K562 (cell line): ENCODE data around the gene ABCB9. TPM values are rescaled to one million over a fixed set of nuclear protein-coding genes. Genes with fewer than 3 reads are reported as not detected.
A peak's percentile ranks its signal among the peaks of the same experiment; 100 is the strongest.

Source experiments
- CCNT2 ChIP-seq: IDR thresholded peaks from 2 replicates; pipeline ENCODE4 v1.6.1; 2011; ENCODE audit warnings: borderline replicate concordance, low read depth, mild to moderate bottlenecking, moderate library complexity, mixed read lengths, low read length; ENCODE audit not compliant: insufficient read length; ENCODE audit errors: extremely low read depth
- ESRRB ChIP-seq: fragments of 250-450 bp; sonication (Bioruptor Pico); IDR thresholded peaks from 2 replicates; pipeline ENCODE4 v1.5.0; 2020; ENCODE audit warnings: mild to moderate bottlenecking, moderate library complexity, borderline replicate concordance
- FOXJ2 ChIP-seq: fragments of 200-800 bp; sonication (Bioruptor generic); IDR thresholded peaks from 2 replicates; pipeline ENCODE4 v1.6.1; 2016; ENCODE audit warnings: missing genetic modification characterization, missing compliant biosample characterization
- HDGF ChIP-seq: fragments of 450-650 bp; IDR thresholded peaks from 2 replicates; pipeline ENCODE4 v1.6.1; 2016
- HMGN3 ChIP-seq: IDR thresholded peaks from 2 replicates; pipeline ENCODE4 v1.6.1; 2011; ENCODE audit warnings: borderline replicate concordance, low read depth, mild to moderate bottlenecking, mixed read lengths, low read length; ENCODE audit not compliant: insufficient read length; ENCODE audit errors: extremely low read depth
- HNRNPLL ChIP-seq: fragments of 200-400 bp; formaldehyde crosslinking; IDR thresholded peaks from 2 replicates; pipeline ENCODE4 v1.6.1; 2017; ENCODE audit warnings: low read length, low read depth, mild to moderate bottlenecking; ENCODE audit not compliant: poor library complexity, severe bottlenecking
- HSF4 ChIP-seq: fragments of 250-450 bp; sonication (Bioruptor Pico); IDR thresholded peaks from 2 replicates; pipeline ENCODE4 v2.1.2; 2022; ENCODE audit warnings: mild to moderate bottlenecking, moderate library complexity, borderline replicate concordance
- JUNB ChIP-seq: fragments of 450-650 bp; formaldehyde crosslinking; conservative IDR thresholded peaks from 2 replicates; pipeline ENCODE4 v1.4.0; 2020; ENCODE audit warnings: mild to moderate bottlenecking
- NFIC ChIP-seq: fragments of 450-650 bp; IDR thresholded peaks from 2 replicates; pipeline ENCODE4 v1.6.1; 2017; ENCODE audit warnings: mild to moderate bottlenecking, inconsistent platforms
- NR3C1 ChIP-seq: sonication (generic); formaldehyde crosslinking; IDR thresholded peaks from 2 replicates; pipeline ENCODE4 v1.8.1; 2022; ENCODE audit warnings: missing genetic modification reagents
- RAD51 ChIP-seq: fragments of 450-650 bp; IDR thresholded peaks from 2 replicates; pipeline ENCODE4 v1.7.1; 2016; ENCODE audit warnings: low read depth, mild to moderate bottlenecking, borderline replicate concordance
- U2AF1 ChIP-seq: fragments of 200-400 bp; formaldehyde crosslinking; optimal IDR thresholded peaks from 2 replicates; pipeline ENCODE3; 2017; ENCODE audit warnings: mild to moderate bottlenecking, low read depth, low read length, moderate library complexity
- YY1 ChIP-seq, 3 experiments: IDR thresholded peaks; 2 replicates each; pipeline ENCODE4 v1.6.1; 2011; ENCODE audit warnings: low read length in 2 of 3, mild to moderate bottlenecking in 2 of 3, moderate library complexity in 2 of 3, borderline replicate concordance in 1 of 3, control low read depth in 1 of 3, low read depth in 1 of 3; ENCODE audit not compliant: insufficient read depth in 3 of 3, insufficient replicate concordance in 2 of 3, control insufficient read depth in 1 of 3, insufficient read length in 1 of 3; ENCODE audit errors: extremely low read depth in 1 of 3
- ZBTB40 ChIP-seq, 2 experiments: fragments of 450-650 bp in 1 of 2; sonication (generic) in 1 of 2; formaldehyde crosslinking in 1 of 2; IDR thresholded peaks; 2 replicates each; pipeline versions ENCODE4 v1.7.1 to v1.9.0; 2016 to 2022; ENCODE audit warnings: inconsistent platforms in 1 of 2, mild to moderate bottlenecking in 1 of 2, missing genetic modification reagents in 1 of 2
- ZNF280B ChIP-seq: fragments of 250-450 bp; sonication (Bioruptor Pico); IDR thresholded peaks from 2 replicates; pipeline ENCODE4 v1.5.1; 2021; ENCODE audit warnings: mild to moderate bottlenecking
- polyA plus RNA-seq, 8 experiments: library from polyadenylated mRNA; depleted of rRNA in 4 of 8; stranded (reverse) in 5 of 8; unstranded in 3 of 8; fragments of >200 nt; fragmentation: Nextera tagmentation in 2 of 8; fragmentation: Illumina TruSeq in 1 of 8; extraction: Ambion mirVana in 2 of 8; extraction: Trizol in 1 of 8; gene quantifications; 2 replicates each; pipeline versions ENCODE4 v1.2.1 to v1.2.3, GENCODE V29; 2011 to 2014; ENCODE audit warnings: inconsistent platforms in 1 of 8, missing spikeins in 1 of 8
- total RNA-seq, 7 experiments: library from RNA; depleted of rRNA in 6 of 7; stranded (reverse); fragments of >200 nt in 6 of 7; fragmentation: Illumina TruSeq in 2 of 7; extraction: Trizol in 2 of 7; gene quantifications; 2 replicates each; pipeline versions ENCODE4 v1.2.1 to v1.2.3, GENCODE V29; 2011 to 2021; ENCODE audit warnings: low replicate concordance in 1 of 7

ABCB9 gene
- total and polyA plus RNA-seq, 9 of the 15 experiments (the other 6 are each of a cell fraction or from before 2014, with no cell fraction given): 0.20 to 12.6 (median 6.2) TPM

- TF ChIP-seq NR3C1 (CRISPR knock-in tag) (peak; percentile 1; the same call in 1 of the 2 replicates), CCNT2 (peak; percentile 72), JUNB (CRISPR knock-in tag) (no peak), HDGF (no peak), RAD51 (no peak), FOXJ2 (tag) (no peak), ZNF280B (CRISPR knock-in tag) (no peak), HNRNPLL (no peak), NFIC (no peak; the same call in 1 of the 2 replicates), HMGN3 (peak; percentile 64), ZBTB40 (IDR thresholded peaks at IDR 0.05) (peak; percentile 96), ZBTB40 (CRISPR knock-in tag; IDR thresholded peaks at IDR 0.05) (no peak), HSF4 (CRISPR knock-in tag) (no peak), YY1 (IDR thresholded peaks at IDR 0.05; ENCODE audit: borderline replicate concordance in 1 of 3, control insufficient read depth in 1 of 3, extremely low read depth in 1 of 3, insufficient read depth in 3 of 3, insufficient read length in 1 of 3, insufficient replicate concordance in 2 of 3, low read depth in 1 of 3, low read length in 2 of 3) (peak in 2 of 3 experiments; percentile 43 to 64), ESRRB (CRISPR knock-in tag) (no peak), U2AF1 (peak; percentile 41)
These were observed 14.1 kb upstream of the ABCB9 start, which contains the start of gene ARL6IP4 (continued) for GRCh38 chr12:122980183-122981035.
